ENCODE data around the gene GNAT1.

The GNAT1 gene

DNA sequence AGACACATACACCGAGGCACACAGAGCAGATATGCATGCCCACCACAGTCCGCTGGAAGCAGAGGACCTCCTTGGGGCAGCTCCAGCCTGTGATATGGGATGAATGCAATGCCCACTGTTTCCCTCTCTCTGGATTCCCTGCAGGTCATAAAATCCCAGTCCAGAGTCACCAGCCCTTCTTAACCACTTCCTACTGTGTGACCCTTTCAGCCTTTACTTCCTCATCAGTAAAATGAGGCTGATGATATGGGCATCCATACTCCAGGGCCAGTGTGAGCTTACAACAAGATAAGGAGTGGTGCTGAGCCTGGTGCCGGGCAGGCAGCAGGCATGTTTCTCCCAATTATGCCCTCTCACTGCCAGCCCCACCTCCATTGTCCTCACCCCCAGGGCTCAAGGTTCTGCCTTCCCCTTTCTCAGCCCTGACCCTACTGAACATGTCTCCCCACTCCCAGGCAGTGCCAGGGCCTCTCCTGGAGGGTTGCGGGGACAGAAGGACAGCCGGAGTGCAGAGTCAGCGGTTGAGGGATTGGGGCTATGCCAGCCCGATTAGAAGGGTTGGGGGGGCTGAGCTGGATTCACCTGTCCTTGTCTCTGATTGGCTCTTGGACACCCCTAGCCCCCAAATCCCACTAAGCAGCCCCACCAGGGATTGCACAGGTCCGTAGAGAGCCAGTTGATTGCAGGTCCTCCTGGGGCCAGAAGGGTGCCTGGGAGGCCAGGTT is at the start of gene GNAT1:
Gene GNAT1, plus strand, starts transcription at position 675 of the 725 bp plus-strand sequence. CDS start 116 bp downstream, outside the sequence.
- no peak for DNase-seq

DNA sequence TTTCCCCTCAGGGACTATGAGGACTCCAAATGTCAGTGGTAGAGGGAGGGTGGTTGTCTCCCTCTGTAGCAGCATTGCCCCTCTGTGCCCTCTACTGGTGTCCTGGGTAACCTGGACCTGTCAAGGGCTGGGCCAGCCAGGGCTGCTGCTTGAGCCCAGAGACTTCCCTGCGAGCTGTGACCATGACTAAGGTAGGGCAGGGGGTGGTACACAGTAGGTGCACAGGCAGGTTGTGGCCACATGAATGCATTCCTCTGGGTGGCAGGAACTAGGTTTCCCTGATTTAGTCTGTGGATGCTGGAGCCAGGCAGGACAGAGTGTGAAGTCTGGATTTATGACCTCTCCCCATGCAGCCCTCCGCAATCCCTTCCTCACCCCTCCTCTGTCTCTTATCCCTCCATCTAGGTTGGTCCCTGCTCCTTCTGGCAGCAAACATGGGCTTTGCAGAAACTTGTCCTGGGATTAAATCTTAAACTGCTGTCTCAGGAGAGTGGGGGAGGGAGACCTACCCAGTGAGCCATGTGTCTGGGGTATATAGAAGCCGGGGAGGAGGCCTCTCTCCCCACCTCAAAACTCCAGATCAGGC is 45.0 kb upstream of the GNAT1 start:
- DNase-seq = no peak

DNA sequence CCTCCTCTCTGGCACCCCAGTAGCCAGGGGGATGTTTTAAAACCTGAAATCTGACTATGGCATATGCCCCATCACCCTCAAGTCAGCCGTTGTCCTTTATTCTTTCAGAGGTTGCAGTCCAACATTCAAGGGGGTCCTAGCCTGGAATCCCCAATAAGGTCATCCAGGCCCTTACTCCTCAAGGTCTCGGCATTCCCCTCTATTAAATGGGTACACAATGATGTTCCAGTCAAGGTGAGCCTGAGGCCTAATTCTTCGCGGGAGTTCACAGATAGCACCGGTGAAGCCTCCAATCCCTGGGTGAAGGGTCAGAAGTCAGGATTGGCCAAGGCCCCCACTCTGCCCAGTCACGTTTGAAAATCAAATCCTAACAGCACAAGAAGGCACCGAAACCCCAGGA is 44.4 kb upstream of the GNAT1 start:
- DNase-seq = no peak

DNA sequence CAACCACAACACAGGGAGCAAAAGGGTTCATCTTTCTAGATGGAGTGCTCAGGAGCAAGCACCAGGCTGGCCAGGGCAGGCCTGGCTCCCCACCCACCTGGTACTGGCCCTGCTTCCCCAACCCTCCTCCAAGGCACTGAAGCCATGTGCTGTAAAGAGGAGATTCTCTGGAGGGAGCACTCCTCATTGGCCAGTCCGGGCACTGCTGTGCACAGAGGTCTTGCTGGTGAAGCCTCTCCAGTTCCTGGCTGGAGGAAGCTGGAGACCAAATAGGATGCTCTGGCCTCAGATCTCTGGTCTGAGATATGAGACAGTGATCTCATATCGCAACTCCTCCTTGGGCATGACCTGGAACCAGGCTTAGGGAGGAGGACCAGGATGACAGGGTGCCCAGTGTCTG is 44.0 kb upstream of the GNAT1 start:
- DNase-seq = no peak

DNA sequence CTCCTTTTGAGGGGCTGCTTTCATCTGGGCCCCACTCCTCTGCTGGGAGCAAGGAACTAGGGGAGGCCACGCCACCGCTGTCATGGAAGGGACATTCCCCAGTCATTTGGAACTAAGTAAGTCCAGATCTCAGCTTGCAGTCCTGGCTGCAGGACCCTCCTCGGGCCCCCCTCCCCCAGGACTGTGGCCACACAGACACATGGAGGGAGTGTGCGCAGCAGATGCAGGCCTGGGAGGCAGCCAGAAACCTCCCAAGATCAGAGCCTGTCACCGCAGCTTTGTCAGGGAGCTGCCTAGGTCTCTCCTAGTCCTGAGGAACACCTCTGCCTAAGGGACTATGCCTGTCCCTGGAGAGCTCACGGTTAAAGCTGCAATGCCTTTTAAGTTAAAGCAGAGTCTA is 43.5 kb upstream of the GNAT1 start:
- no peak for DNase-seq

DNA sequence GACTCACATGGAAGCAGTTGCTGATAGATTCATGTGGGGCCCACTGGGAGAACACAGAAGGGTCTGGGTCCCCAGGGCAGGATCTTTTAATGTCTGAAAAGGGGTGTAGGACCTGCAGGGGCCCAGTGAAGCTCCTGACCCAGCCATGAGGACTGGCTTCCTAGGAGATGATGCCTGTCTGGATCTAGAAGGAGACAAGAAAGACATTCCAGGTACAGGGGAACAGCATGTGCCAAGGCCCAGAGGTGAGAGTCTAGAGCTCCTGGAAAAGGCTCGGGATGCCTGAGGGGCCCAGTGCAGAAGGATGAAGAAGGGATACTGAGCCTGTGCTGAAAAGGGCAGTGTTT is 41.0 kb upstream of the GNAT1 start:
- no peak for DNase-seq

DNA sequence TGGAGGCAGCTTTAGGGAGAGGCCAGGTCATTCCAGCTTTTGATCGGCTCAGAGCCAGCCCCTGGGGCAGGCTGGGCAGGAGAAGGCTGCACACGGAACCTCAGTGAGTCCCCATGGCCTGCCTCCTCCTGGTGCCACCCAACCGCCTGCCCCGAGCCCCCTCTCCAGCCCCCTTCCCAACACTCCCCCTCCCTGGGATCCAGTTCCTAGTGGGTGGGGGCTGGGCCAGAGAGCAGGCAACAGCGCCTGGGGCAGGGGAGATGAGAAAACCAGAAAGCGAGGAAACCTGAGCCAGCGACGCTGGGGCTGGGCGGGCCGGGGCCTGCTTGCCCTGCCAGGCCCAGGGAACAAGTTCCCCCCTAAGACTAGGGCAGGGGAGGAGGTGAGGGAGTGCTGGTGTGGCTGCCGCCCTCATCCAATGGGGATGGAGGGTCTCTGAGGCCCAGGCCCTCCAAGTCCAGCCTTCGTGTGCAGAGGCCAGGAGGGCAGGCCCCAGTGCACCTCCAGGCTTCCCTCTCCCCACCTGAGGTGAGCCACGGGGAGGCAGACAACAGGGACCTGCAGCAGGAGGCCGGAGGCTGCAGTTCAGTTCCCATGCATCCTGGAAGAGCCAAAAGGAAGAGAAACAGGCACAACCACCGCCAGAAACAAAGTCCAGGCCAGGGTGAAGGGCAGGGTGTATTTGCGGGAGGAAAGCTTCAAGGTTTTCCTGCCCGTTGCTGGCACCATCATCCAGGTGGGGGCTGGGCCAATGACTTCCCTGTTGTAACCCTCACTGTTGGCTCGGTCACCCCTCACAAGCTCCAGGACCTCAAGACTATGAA is 40.3 kb upstream of the GNAT1 start:
- DNase-seq = no peak

DNA sequence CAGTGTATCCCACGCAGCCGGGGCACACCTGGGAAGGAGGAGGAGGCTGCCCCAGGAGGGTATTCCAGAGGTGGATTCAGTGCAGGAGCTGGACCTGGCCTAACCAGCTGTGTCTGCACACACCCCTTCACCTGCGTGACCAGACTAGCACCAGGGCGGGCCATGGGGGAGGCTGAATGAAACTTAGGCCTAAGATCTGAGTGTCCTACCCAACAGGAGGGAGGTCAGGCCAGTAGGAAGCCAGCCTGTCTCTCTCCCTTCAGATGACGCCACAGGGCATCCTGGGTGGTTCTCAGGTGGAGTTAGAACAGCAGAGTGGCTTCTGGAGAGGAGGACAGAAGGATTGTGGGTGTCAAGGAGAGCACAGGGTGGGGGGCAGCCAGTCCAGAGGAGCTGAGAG is 39.7 kb upstream of the GNAT1 start:
- no peak for DNase-seq

DNA sequence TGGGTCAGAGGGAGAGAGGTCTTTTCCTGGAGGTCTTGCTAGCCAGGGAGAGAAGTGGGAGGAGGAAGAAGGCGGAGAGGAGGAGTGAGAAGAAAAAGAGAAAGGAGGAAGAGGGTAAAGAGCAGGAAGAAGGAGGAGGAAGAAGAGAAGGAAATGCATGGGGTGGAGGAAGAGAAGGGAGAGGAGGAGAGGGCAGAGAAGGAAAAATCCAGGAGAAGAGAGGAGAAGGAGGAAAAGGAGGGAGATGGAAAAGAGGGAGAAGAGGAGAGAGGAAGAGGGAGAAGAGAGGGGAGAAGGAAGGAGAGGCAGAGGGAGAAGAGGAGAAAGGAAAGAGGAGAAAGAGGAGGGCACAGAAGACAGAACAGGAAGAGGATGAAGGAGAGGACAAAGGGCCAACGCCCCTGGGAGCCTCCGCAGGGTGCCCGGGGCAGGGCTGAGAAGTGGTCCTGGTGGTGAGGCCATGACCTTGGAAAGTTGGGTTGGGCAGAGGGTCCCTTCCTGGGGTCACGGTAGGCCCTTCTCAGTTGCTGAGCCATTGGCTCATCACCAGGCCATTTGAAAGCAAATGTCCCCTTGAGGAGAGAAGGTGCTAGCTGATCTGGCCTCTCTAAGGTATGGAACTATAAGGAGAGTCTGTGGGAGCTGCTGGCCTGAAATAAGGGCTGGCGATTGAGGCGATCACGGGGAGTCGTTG is 37.5 kb upstream of the GNAT1 start:
- DNase-seq = no peak

DNA sequence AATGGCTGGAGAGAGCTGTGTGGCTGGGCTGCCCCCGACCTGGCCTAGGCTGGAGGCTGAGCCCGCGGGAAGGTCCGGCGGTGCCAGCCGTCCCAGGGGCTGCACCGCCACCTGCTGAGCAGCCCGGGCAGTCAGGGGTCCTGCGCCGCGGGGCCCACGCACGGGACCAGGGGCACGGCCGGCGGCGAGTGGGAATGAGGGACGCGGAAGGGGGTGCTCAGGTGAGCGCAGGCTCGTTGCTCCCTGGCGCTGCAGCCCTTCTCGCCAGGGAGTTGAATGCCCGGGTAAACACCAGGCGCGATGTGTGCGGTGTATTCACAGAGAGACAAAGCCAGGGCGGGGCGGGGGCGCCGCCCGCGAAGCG is 37.0 kb upstream of the GNAT1 start:
- no peak for DNase-seq

DNA sequence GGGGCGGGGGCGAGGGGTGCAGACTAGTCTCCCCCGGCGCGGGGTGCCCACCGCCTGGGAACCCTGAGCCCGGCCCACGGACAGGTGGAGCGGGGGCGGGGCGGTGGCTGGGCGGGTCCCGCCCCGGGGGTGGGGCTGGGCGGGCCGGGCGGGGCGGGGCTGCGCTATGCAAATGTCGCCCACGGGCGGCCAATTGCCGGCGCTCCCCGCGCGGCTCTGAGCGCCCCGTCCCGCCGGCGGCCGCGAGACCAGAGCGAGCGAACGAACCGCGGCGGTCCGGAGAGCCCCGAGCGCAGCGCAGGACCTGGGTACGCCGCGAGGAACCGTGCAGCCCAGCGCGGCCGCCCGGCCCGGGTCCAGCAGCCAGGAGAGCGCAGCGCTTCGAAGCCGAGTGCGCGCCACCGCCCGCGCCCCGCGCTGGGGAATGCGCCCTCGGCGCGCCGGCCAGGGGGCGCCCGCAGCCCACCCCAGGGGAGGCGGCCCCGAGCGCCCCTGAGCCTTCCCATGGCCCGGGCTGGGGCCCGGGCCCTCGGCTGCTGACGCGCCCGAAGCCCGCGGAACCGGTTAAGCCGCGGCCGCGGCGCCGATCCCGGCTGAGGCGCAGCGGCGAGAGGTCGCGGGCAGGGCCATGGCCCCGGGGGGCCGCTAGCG is 36.4 kb upstream of the GNAT1 start, which contains the start of gene SEMA3F:
Gene SEMA3F, plus strand, starts transcription at position 485 of the 651 bp plus-strand sequence. CDS start 4,299 bp downstream, outside the sequence.
- DNase-seq = peak; percentile 63

DNA sequence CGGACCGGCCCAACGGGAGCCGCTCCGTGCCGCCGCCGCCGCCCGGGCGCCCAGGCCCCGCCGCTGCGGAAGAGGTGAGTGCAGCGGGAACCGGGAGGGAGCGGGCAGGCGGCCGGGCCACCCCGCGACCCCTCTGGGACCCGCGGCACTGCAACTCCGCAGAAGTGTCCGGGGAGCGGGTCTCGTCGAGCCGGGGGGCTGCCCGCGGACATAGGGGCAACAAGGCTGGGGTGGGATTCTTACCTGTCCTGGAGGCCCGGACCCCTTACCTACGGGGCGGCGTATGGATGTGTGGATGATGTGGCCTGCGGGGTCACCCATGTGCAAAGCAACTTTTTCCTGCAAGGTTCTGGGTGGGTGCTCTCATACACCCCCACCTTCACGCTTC is 35.9 kb upstream of the GNAT1 start:
- DNase-seq = no peak

DNA sequence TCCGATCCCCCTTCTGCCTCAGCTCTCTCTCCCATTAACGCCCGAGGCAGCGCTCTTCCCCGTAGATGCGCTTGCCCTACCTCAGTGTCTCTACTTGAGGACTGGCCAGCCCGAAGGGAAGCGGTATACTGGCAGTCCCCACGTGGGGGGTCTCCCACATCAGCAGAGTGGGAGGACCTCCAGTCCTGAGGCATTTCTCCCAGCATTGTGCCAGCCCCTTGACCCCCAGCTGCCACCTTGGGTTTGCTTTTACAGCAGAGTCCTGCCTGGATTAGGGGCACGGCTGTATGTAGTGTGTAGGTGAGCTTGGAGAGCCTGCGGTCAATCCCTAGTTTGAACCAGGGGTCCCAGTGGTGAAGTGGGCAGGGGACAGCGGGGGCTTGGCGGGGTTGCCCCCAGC is 35.5 kb upstream of the GNAT1 start:
- DNase-seq = no peak

DNA sequence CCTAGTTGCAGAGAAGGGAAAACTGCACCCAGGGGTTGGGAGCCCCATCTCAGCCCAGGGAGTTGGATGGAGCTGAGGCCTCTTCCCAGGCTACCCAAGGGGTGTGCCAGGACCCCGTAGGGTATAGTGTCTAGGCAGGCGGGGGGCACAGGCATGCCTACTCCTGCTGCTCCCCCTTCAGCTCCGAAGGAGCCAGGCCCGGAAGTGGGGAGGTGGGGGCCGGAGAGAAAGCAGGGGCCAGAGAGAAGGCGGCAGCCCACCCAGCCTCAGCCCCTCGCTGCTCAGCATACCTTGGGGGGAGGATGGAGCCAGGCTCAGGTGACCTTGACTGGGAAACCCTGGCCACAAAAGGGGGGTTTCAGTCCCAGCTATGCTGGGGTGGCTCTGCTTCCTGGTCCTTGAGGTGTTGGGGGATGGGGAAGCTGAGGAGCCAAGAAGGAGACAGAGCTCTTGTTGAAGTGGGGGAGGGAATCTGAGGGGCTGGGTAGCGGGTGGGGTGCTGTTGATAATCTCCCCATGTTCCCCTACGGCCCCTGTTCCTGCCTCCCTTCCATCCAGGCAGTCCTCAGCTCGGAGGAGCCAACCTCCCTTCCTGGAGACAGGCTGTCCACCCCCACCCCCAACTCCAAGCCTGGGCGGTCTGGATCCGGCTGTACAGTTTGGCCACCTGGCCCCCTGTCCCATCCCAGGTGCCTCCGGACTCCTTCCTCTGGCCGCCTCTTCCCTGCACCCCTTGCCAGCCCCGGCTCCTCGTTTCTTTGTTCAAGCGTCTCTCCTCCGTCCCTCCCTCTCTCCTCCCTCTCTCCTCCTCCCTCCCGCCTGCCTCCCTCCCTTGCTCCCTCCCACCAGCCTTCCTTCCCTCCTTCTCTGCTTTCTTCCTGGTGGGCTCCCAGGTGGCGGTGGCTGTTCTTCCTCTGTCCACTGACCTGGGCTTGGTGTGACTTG is 34.6 kb upstream of the GNAT1 start:
- DNase-seq = no peak

DNA sequence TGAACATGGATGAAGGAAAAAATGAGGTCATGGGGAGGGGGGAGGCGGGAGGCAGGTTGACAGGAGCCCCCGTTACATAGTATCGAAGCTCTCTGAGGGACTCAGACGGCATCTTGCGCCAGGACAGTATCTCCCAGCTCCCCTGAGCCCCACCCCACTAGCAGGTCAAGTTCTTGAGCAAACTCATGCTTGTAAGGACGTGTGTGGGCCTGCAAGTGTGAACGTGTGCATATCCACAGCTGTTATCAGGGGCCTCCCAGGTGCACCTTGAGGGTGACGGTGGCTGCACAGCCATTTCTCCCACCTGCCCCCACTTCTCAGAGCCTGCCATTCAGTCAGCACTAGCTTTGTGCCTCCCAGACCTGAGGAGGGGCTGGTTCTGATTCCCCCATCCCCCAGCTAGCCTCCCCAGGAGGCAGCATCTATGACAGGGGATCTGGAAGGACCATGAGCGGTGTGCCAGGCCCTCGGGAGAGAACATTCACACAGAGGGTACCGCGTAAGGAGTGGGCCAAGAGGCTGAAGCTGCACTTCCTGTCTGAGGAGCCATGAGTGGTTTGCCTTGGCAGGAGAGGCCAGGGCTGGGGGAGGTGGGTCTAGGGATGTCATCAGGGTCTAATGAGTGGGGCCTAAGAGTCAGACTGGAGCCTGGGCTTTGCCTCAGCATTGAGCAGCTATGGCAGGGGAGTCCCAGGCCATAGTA is 33.4 kb upstream of the GNAT1 start:
- DNase-seq = no peak

DNA sequence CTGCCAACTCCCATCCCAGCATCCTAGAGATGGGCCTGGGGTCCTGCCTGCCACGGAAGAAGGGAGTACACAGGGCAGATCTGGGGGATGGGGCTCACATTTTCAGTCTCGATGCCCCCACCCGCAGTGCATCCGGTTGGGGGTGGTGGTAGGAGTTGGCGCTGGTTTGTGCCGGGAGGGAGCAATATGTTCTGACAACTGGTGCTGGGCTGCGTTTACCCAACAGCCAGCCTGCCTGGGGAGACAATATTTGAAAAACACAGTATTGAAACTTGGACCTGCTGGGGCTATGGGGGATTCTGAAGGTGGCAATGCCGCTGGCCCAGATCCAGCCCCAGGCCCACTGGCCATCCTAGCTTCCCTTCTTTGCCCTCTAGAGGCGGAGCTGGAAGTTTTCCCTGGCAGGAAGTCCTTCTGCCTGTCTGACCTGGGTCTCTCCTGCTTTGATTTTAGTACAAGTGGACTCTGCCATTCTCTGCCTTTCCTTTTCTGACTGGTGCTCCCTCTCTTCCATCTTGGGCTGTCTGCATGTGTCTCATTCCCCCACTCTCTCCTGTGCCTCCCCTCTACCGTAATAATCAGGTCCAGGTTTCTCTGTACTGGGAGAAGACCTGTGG is 32.8 kb upstream of the GNAT1 start:
- no peak for DNase-seq

DNA sequence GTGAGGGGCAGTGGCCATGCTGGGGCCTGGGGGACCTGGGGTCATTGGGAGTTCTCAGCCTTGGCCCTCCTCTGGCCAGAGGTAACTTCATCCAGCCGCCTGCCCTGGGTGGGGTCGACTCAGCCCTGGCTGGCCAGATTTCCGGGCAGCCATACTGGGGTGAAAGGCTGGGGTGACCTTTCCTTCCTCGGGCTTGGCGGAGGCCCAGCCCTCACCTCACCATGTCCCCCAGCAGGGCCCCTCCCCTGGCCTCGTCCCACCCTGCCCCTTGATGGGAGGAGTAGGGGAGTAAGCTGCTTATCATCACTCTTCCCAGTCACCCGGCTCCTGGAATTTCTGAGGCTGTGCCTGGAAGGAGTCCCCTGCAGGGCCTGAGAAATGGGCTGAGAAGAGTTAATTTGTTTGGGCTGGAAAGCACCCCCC is 30.8 kb upstream of the GNAT1 start:
- no peak for DNase-seq

DNA sequence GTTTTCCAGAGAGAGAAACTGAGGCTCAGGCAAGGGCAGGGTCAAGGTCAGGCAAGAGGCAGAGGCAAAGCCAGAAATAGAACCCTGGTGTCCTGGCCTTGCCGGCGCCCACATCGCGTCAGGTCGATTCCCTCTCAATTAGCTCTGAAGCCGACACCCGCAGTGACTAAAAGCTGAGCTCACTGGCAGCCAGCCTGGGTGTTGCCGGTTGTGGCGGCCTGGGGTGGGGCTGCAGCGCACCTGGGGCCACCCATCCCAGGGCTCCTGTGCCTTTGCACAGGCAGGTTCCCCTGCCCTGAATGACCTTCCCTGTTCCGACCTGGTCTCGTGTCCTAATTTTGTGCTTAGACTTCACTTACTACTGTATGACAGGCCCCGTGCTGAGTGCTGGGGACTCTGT is 30.1 kb upstream of the GNAT1 start:
- no peak for DNase-seq

DNA sequence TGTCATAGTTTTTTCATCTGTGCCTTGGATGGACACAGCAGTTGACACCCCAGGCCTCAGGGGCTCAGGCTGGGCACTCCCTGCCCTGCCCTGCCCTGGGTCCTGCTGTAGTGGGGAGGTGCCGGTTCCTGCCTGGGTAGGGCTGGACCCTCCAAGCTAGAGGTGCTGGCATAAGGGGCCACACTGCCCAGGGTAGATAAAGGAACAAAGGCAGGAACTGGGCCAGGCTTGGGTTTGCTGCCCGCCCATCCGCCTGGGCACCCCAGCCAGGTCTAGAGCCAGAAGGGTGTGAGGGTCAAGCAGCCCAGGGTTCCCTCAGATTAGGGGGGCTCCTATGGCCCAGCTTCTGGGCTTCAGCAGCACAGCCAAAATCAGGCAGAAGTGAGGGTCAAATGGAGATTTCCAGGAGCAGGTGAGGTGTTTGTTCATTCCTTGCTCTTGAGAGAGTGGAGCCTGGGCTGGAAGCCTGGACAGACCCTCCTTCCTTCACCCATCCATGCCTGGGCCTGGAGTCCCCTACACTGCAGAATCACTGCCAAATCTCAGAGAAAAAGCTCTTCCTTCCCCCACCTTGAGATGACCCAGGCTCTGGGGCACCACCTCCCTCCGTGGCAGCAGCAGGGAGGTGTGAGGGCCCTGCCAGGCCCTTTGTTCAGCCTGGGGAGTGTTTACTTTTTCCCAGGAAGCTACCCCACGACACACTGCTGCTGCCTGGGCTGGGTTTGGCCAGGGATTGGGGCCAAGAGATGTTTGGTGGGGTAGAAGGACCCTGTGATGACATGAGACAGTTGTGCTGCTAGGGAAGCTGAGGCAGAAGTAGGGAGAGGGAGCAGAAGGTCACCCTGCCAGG is 29.2 kb upstream of the GNAT1 start:
- DNase-seq = no peak
